Activated naive CD4-positive, alpha-beta T cell treated with anti-CD3 and anti-CD28 coated beads, Interleukin-2, amount 10 ng/mL, durations not matched to agents 7 days and 5 days (primary cell): Measurements from ENCODE around the gene AMY1C.

Experiments used
- CTCF ChIA-PET: fragments of 350-600 bp; sonication (Branson Sonifier 250); formaldehyde crosslinking; loops from one replicate; lab custom pipeline; 2021; ENCODE audit warnings: antibody characterized with exemption; lab: Charles Lee
- DNase-seq: peaks from one replicate; pipeline ENCODE4 v3.0.0-alpha.2; 2020
- H3K27ac Mint-ChIP-seq: one replicate; pipeline ENCODE4 v1.8.0; 2021; ENCODE audit warnings: mild to moderate bottlenecking, moderate library complexity, mixed read lengths
- H3K27me3 Mint-ChIP-seq: one replicate; pipeline ENCODE4 v1.8.0; 2021; ENCODE audit warnings: mild to moderate bottlenecking, mixed read lengths
- H3K36me3 Mint-ChIP-seq: one replicate; pipeline ENCODE4 v1.8.0; 2021; ENCODE audit warnings: mixed read lengths
- H3K4me1 Mint-ChIP-seq: one replicate; pipeline ENCODE4 v1.8.0; 2021; ENCODE audit warnings: mixed read lengths
- H3K4me3 Mint-ChIP-seq: one replicate; pipeline ENCODE4 v1.8.0; 2021; ENCODE audit warnings: mild to moderate bottlenecking, moderate library complexity, mixed read lengths
- H3K9me3 Mint-ChIP-seq: one replicate; pipeline ENCODE4 v1.8.0; 2021; ENCODE audit warnings: mixed read lengths

AMY1C gene

GRCh38 chr1:103790172-103790571 lies 40.5 kb downstream of the AMY1C start:
- Mint-ChIP-seq H3K4me3 (no peak overlapping the region), H3K27ac (no peak overlapping the region), H3K27me3 (no peaks in the 10 kb centered on the region), H3K9me3 (peaks cover 1% of the 10 kb centered on the region), H3K36me3 (no peaks in the 10 kb centered on the region), H3K4me1 (no peaks in the 10 kb centered on the region)
- DNase-seq: no peak
- CTCF ChIA-PET: interaction anchor here (0.8 kb wide), 1 partner anchor 24 kb away, joined by 3 read pairs; no protein-coding TSS in a partner anchor
